Esophagus squamous epithelium (tissue), 5 donors: ENCODE data around the gene ERC1. TPM values are rescaled to one million over a fixed set of nuclear protein-coding genes. Genes with fewer than 3 reads are reported as not detected.

ENCODE experiments used
- DNase-seq: peaks from one replicate; lab custom pipeline; 2025; lab: John Stamatoyannopoulos, UW
- H3K27ac ChIP-seq, 4 donors: fragments of 200-600 bp; sonication (generic); one replicate each; pipeline ENCODE4 v1.5.1; 2016 to 2019; ENCODE audit warnings: mild to moderate bottlenecking in 1 of 4
- H3K27me3 ChIP-seq, 4 donors: fragments of 200-600 bp; sonication (generic); 1 replicate in 3 of 4; 2 replicates in 1 of 4; pipeline versions ENCODE4 v1.5.1 to v1.6.0; 2017 to 2021; ENCODE audit warnings: antibody characterized with exemption in 1 of 4
- H3K36me3 ChIP-seq, 3 donors: fragments of 200-600 bp; sonication (generic); one replicate each; pipeline ENCODE4 v1.5.1; 2016 to 2019
- H3K4me1 ChIP-seq, 3 donors: fragments of 200-600 bp; sonication (generic); one replicate each; pipeline ENCODE4 v1.5.1; 2017 to 2019
- H3K4me3 ChIP-seq, 4 donors: fragments of 200-600 bp; sonication (generic); 1 replicate in 3 of 4; 2 replicates in 1 of 4; pipeline ENCODE4 v1.5.1; 2016 to 2019; ENCODE audit warnings: mild to moderate bottlenecking in 2 of 4, moderate library complexity in 1 of 4
- H3K9me3 ChIP-seq, 3 donors: fragments of 200-600 bp; sonication (generic); one replicate each; pipeline ENCODE4 v1.5.1; 2016 to 2019
- CTCF ChIP-seq, 6 experiments: fragments of 450-650 bp in 4 of 6; fragments of 200-600 bp in 2 of 6; sonication (generic) in 2 of 6; IDR thresholded peaks; one replicate each; pipeline ENCODE4 v1.5.1; 2016 to 2019; ENCODE audit warnings: antibody characterized with exemption in 6 of 6, mild to moderate bottlenecking in 4 of 6, moderate library complexity in 4 of 6
- POLR2A ChIP-seq, 4 donors: fragments of 450-650 bp; IDR thresholded peaks; one replicate each; pipeline ENCODE4 v1.6.1; 2017; ENCODE audit warnings: antibody characterized with exemption in 4 of 4, mild to moderate bottlenecking in 4 of 4, moderate library complexity in 3 of 4
- WGBS, 2 donors: methylation state at CpG; one replicate each; pipeline ENCODE4 v1.1.5; 2018; 5-methylcytosine and 5-hydroxymethylcytosine counted together
- intact Hi-C: fragments of 100-400 bp; cut with DNase I; formaldehyde crosslinking; loops from one replicate; pipeline ENCODE4 v1.15.0; 2022
- total RNA-seq, 4 donors: library from RNA; depleted of rRNA; stranded (reverse); fragments of >200 nt; gene quantifications; one replicate each; pipeline ENCODE4 v1.1.0, GENCODE V29; 2016
- donor health status: DM: yes; HTN: yes; CAD: no.

The ERC1 gene
- total RNA-seq, 4 donors from 2014 or later, result 19.0 to 50.7 (median 37.5) TPM

- Histone ChIP-seq H3K27me3 (no peaks in the 10 kb centered on the region), H3K27ac (no peak overlapping the region), H3K4me1 (peaks cover 0 to 23% (median 0%) of the 10 kb centered on the region in 3 donors), H3K4me3 (no peak overlapping the region), H3K36me3 (peaks cover 0 to 4% (median 0%) of the 10 kb centered on the region in 3 donors), H3K9me3 (no peaks in the 10 kb centered on the region)
- 54 to 88% methylated on average over 2 of the region's 2 CpGs for WGBS, 2 donors
- no peak for DNase-seq
- intact Hi-C loops, result no loop called here
- no peak for TF ChIP-seq CTCF (IDR thresholded peaks at IDR 0.05)
- TF ChIP-seq POLR2A (IDR thresholded peaks at IDR 0.05), result no peak
Observed at GRCh38 chr12:1326258-1326657, 335.2 kb downstream of the ERC1 start.

- H3K36me3 ChIP-seq, result peaks cover 0 to 4% (median 2%) of the 10 kb centered on the region in 3 donors
- TF ChIP-seq POLR2A (IDR thresholded peaks at IDR 0.05), result no peak
- no peak for TF ChIP-seq CTCF (IDR thresholded peaks at IDR 0.05)
- no peak overlapping the region for H3K27ac ChIP-seq
- H3K4me3 ChIP-seq, result no peak overlapping the region
- H3K9me3 ChIP-seq, result no peaks in the 10 kb centered on the region
- DNase-seq, result no peak
- peaks cover 0 to 37% (median 0%) of the 10 kb centered on the region in 3 donors for H3K4me1 ChIP-seq
- intact Hi-C loops, result no loop called here
- no peaks in the 10 kb centered on the region for H3K27me3 ChIP-seq
- WGBS, 2 donors, result 78 to 81% methylated on average over 8 of the region's 8 CpGs
Observed at GRCh38 chr12:1328391-1328790, 337.4 kb downstream of the ERC1 start.

- Histone ChIP-seq H3K4me1 (peaks cover 0 to 32% (median 0%) of the 10 kb centered on the region in 3 donors), H3K27me3 (no peaks in the 10 kb centered on the region), H3K27ac (no peak overlapping the region), H3K36me3 (peaks cover 0 to 4% (median 2%) of the 10 kb centered on the region in 3 donors), H3K4me3 (no peak overlapping the region), H3K9me3 (no peaks in the 10 kb centered on the region)
- TF ChIP-seq POLR2A (IDR thresholded peaks at IDR 0.05), result no peak
- TF ChIP-seq CTCF (IDR thresholded peaks at IDR 0.05), result no peak
- DNase-seq, result no peak
- intact Hi-C loops, result no loop called here
- WGBS, 2 donors, result 88 to 95% methylated on average over 2 of the region's 2 CpGs
Observed at GRCh38 chr12:1329784-1330476, 338.9 kb downstream of the ERC1 start.

- intact Hi-C loops, result no loop called here
- Histone ChIP-seq H3K9me3 (no peaks in the 10 kb centered on the region), H3K4me3 (no peak overlapping the region), H3K36me3 (peaks cover 0 to 4% (median 2%) of the 10 kb centered on the region in 3 donors), H3K4me1 (peaks cover 0 to 27% (median 0%) of the 10 kb centered on the region in 3 donors), H3K27me3 (no peaks in the 10 kb centered on the region), H3K27ac (no peak overlapping the region)
- TF ChIP-seq CTCF (IDR thresholded peaks at IDR 0.05), result no peak
- TF ChIP-seq POLR2A (IDR thresholded peaks at IDR 0.05), result no peak
- DNase-seq, result no peak
- 93 to 97% methylated on average over 1 of the region's 1 CpG for WGBS, 2 donors
Observed at GRCh38 chr12:1330477-1330827, 339.4 kb downstream of the ERC1 start.

- Histone ChIP-seq H3K36me3 (peaks cover 0 to 4% (median 2%) of the 10 kb centered on the region in 3 donors), H3K4me3 (no peak overlapping the region), H3K27ac (peak overlapping the region in 1 of 4 donors; percentile 11), H3K4me1 (peaks cover 0 to 14% (median 0%) of the 10 kb centered on the region in 3 donors), H3K9me3 (no peaks in the 10 kb centered on the region), H3K27me3 (no peaks in the 10 kb centered on the region)
- WGBS, 2 donors, result 46 to 53% methylated on average over 2 to 3 of the region's 3 CpGs
- no peak for TF ChIP-seq POLR2A (IDR thresholded peaks at IDR 0.05)
- TF ChIP-seq CTCF (IDR thresholded peaks at IDR 0.05), result no peak
- DNase-seq, result no peak
- intact Hi-C loops, result no loop called here
Observed at GRCh38 chr12:1332327-1332726, 341.3 kb downstream of the ERC1 start.
